ENCODE data around the gene SH2D3A. TPM values are rescaled to one million over a fixed set of nuclear protein-coding genes. Genes with fewer than 3 reads are reported as not detected.
A peak's percentile ranks its signal among the peaks of the same experiment; 100 is the strongest.

Gene SH2D3A
- total and polyA plus RNA-seq, 2 of the 8 experiments (the other 6 are each of a cell fraction or from before 2014, with no cell fraction given) = 14.5 to 22.1 TPM

DNA sequence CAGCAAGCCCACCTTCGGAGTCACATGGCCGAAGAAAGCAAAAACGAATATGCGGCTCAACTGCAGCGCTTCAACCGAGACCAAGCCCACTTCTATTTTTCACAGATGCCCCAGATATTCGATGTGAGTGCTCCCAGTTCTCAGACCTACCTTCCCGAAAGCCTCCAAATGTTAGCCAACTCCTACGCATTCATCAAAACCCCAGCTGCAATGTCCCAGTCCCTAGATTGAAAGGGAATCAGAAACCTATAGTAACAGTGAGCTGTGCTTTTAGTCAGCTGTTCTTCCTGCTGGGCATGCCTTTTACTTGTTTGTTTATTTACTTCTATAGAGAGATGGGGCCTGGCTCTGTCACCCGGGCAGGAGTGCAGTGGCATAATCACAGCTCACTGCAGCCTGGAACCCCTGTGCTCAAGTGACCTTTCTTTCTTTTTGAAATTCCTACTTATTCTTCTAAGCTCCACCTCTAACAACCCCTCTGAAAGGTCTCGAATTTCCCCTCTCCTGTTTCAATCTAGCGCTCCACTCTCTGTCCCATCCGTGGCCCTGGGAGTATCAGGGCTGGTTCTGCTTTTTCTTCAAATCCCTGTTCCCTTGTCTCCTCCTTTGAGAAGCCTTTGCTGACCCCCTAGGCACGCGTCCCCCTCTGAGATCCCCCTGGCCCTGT lies 23.4 kb downstream of the SH2D3A start:
- H2AK5ac ChIP-seq (ENCODE audit: low read depth, low read length) = no peak overlapping the region
- no peak overlapping the region for H4K5ac ChIP-seq (ENCODE audit: insufficient read length, low read depth, low read length)
- H3K4me2 ChIP-seq (ENCODE audit: insufficient read depth in 1 of 2, low read depth in 2 of 2, low read length in 2 of 2) = peak overlapping the region; percentile 2 to 38; a peak in 2 of 4 replicates
- H2AFZ ChIP-seq (ENCODE audit: low read length) = no peak overlapping the region
- no peak overlapping the region for H2BK20ac ChIP-seq (ENCODE audit: low read length)
- peak overlapping the region; percentile 71 for H2BK5ac ChIP-seq (ENCODE audit: low read depth, low read length)
- no peak overlapping the region for H2BK120ac ChIP-seq (replicated peaks; ENCODE audit: low read depth, low read length)
- no peaks in the 10 kb centered on the region for H3K27me3 ChIP-seq (replicated peaks in 1 of 4; ENCODE audit: control insufficient read depth in 3 of 4, extremely low read depth in 1 of 4, insufficient read depth in 3 of 4, low read length in 3 of 4)
- H3K79me1 ChIP-seq (ENCODE audit: low read depth, low read length) = peaks cover 5% of the 10 kb centered on the region
- no peak overlapping the region for H3K23ac ChIP-seq (ENCODE audit: insufficient read length)
- H3K27ac ChIP-seq (ENCODE audit: low read depth, low read length) = peak overlapping the region; percentile 22; the same call in 1 of the 2 replicates
- H3K14ac ChIP-seq (ENCODE audit: insufficient read length) = no peak overlapping the region
- 82% methylated on average over 13 of the region's 15 CpGs; no CpG with 5 or more reads in 1 of the 2 experiments for WGBS, 2 experiments (ENCODE audit: extremely low coverage in 1 of 2, insufficient coverage in 1 of 2, insufficient read length in 1 of 2, insufficient replicate concordance in 2 of 2, low coverage in 1 of 2, low lambda C conversion rate in 2 of 2, missing lambda C conversion rate in 1 of 2)
- H3K4me3 ChIP-seq (ENCODE audit: extremely low read depth in 1 of 4, insufficient read depth in 2 of 4, low read depth in 3 of 4, low read length in 4 of 4) = no peak overlapping the region
- ChIA-PET CTCF (ENCODE audit: partially characterized antibody) (interaction anchor here (1.1 kb wide), 1 partner anchor 28 kb away, joined by 3 read pairs; no protein-coding TSS in a partner anchor), POLR2A (ENCODE audit: partially characterized antibody) (interaction anchor here (0.8 to 9.7 kb wide), 4 partner anchors 8 to 320 kb away, joined by 3 to 110 read pairs (median 4); no protein-coding TSS in a partner anchor)
- H3K9ac ChIP-seq (replicated peaks in 1 of 4; ENCODE audit: extremely low read depth in 1 of 4, low read depth in 3 of 4, low read length in 3 of 4) = no peak overlapping the region
- H3K36me3 ChIP-seq (ENCODE audit: control insufficient read depth in 2 of 4, insufficient read depth in 4 of 4, low read length in 3 of 4) = peaks cover 20 to 64% (median 36%) of the 10 kb centered on the region in 4 experiments
- no peak overlapping the region for H3K4ac ChIP-seq (replicated peaks; ENCODE audit: insufficient read length, low read depth, low read length)
- peaks cover 0 to 20% (median 14%) of the 10 kb centered on the region in 4 experiments; a peak in 6 of 7 replicates for H3K4me1 ChIP-seq (replicated peaks in 1 of 4; ENCODE audit: control insufficient read depth in 3 of 4, insufficient read depth in 4 of 4, low read length in 3 of 4)
- H2BK15ac ChIP-seq (ENCODE audit: low read length) = no peak overlapping the region
- no peak overlapping the region for H2BK12ac ChIP-seq (ENCODE audit: low read depth, low read length)
- no peak overlapping the region for H3K56ac ChIP-seq (replicated peaks; ENCODE audit: insufficient read length, low read depth, low read length)
- DNase-seq (ENCODE audit: low read depth in 1 of 2, low spot score in 2 of 2) (no peak), FAIRE-seq (no peak)
- peaks cover 0 to 5% of the 10 kb centered on the region in 2 experiments for H4K20me1 ChIP-seq (replicated peaks in 1 of 2; ENCODE audit: control insufficient read depth in 1 of 2, insufficient read depth in 2 of 2, low read length in 2 of 2)
- H3K18ac ChIP-seq (ENCODE audit: extremely low read depth, low read length) = no peak overlapping the region
- H4K8ac ChIP-seq (ENCODE audit: extremely low read depth, insufficient read depth, low read length) = no peak overlapping the region
- peaks cover 14% of the 10 kb centered on the region for H3K23me2 ChIP-seq (ENCODE audit: low read depth, low read length)
- H4K91ac ChIP-seq (replicated peaks; ENCODE audit: insufficient read length, low read length) = no peak overlapping the region
- peaks cover 0 to 13% of the 10 kb centered on the region in 2 experiments; a peak in 1 of 4 replicates for H3K79me2 ChIP-seq (ENCODE audit: control insufficient read depth in 1 of 2, insufficient read depth in 2 of 2, low read length in 2 of 2)
- no peaks in the 10 kb centered on the region for H3K9me3 ChIP-seq (ENCODE audit: insufficient read depth in 2 of 2, low read depth in 1 of 2, low read length in 1 of 2)
- TF ChIP-seq KDM1A (IDR thresholded peaks at IDR 0.05; ENCODE audit: borderline replicate concordance, low read length) (no peak), CREB1 (IDR thresholded peaks at IDR 0.05) (no peak)

Measured in H1 (cell line).